GM10847 (cell line): ENCODE results near the gene CYBC1.

Experiments used
- POLR2A ChIP-seq: IDR thresholded peaks from 2 replicates; pipeline ENCODE4 v1.6.1; 2011; ENCODE audit not compliant: insufficient read length; ENCODE audit errors: extremely low read depth

The CYBC1 gene

DNA sequence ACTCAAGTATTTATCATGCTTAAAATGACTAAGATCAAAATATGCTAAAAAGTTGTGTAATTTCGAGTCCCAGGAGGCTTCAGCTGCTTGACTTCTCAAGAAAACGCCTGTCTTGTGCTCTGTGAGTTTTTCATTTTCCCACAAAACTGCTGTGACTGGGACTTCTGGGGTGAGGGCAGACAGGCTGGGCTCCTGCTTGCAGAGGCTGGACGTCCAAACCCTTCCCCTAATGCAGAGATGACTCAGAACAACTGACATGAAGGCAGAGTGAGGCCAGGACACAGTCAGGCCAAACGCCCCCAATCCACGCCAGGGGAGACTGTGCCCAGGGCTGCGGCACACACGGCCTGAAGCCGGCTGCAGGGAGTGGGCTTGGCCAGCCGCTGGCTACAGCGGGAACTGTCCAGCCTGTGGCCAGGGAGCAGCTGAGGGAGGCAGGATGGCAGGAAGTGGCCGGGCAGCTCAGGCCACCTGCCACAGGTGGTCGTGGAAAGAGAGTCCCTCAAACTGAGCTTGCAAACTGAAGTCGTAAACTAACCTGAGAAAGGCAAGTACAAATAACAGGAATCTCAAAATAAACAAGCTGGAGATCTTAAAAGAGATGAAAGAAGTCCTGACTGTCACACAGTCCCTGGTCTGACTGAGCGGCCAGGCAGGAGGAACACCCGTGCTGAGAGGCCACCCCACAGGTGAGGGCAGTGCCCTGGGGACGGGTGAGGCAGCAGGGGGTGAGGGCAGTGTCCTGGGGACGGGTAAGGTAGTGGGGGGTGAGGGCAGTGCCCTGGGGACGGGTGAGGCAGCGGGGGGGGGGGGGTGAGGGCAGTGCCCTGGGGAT is 53.7 kb downstream of the CYBC1 start:
- no peak for TF ChIP-seq POLR2A

GRCh38 chr17:82394278-82394677 is 56.3 kb downstream of the CYBC1 start:
- no peak for TF ChIP-seq POLR2A

GRCh38 chr17:82392941-82393340 is 57.6 kb downstream of the CYBC1 start:
- TF ChIP-seq POLR2A = no peak
